HepG2 (cell line): ENCODE measurements around the gene LRRC34.

Experiments used
- CTCF ChIP-seq: sonication (generic); formaldehyde crosslinking; IDR thresholded peaks from 2 replicates; pipeline ENCODE4 v1.5.0; 2020; ENCODE audit warnings: mild to moderate bottlenecking, missing genetic modification reagents, moderate library complexity
- ZNF274 ChIP-seq: sonication (generic); formaldehyde crosslinking; IDR thresholded peaks from 2 replicates; pipeline ENCODE4 v1.5.1; 2020; ENCODE audit warnings: mild to moderate bottlenecking, missing genetic modification reagents

- no peak for TF ChIP-seq ZNF274
- TF ChIP-seq CTCF (CRISPR knock-in tag), result no peak
Observed at GRCh38 chr3:169850618-169851017, 37.9 kb upstream of the LRRC34 start.
